ENCODE measurements around the gene LPIN3.

Gene LPIN3

GRCh38 chr20:41320976-41321375 is 19.6 kb upstream of the LPIN3 start:
- no peak for DNase-seq

GRCh38 chr20:41327178-41327577 is 13.4 kb upstream of the LPIN3 start:
- DNase-seq = no peak

GRCh38 chr20:41329435-41330342 is 10.9 kb upstream of the LPIN3 start:
- DNase-seq = no peak

- no peak for DNase-seq
These were observed 10.3 kb upstream of the LPIN3 start for GRCh38 chr20:41330343-41330720.

GRCh38 chr20:41330941-41331340 is 9.7 kb upstream of the LPIN3 start:
- DNase-seq = no peak

GRCh38 chr20:41331731-41332130 is 8.9 kb upstream of the LPIN3 start:
- no peak for DNase-seq

GRCh38 chr20:41334036-41334435 is 6.6 kb upstream of the LPIN3 start:
- no peak for DNase-seq

- DNase-seq = no peak
These were observed 5.9 kb upstream of the LPIN3 start for GRCh38 chr20:41334443-41335421.

- DNase-seq = no peak
These were observed 5.0 kb upstream of the LPIN3 start for GRCh38 chr20:41335591-41335990.

GRCh38 chr20:41336711-41337492 is 3.7 kb upstream of the LPIN3 start:
- DNase-seq = no peak

- DNase-seq = peak; percentile 77
These were observed 679 bp upstream of the LPIN3 start for GRCh38 chr20:41339957-41340326.

GRCh38 chr20:41342474-41343464 is 2.1 kb downstream of the LPIN3 start:
- DNase-seq = no peak

- no peak for DNase-seq
These were observed 3.9 kb downstream of the LPIN3 start for GRCh38 chr20:41344477-41344876.

GRCh38 chr20:41344938-41345728 is 4.5 kb downstream of the LPIN3 start:
- DNase-seq = no peak

GRCh38 chr20:41345729-41346067 is 5.1 kb downstream of the LPIN3 start:
- DNase-seq = no peak

- DNase-seq = no peak
These were observed 7.2 kb downstream of the LPIN3 start for GRCh38 chr20:41347523-41348429.

GRCh38 chr20:41348430-41349172 is 8.0 kb downstream of the LPIN3 start:
- DNase-seq = no peak

- no peak for DNase-seq
These were observed 8.6 kb downstream of the LPIN3 start for GRCh38 chr20:41349266-41349665.

GRCh38 chr20:41349943-41350342 is 9.3 kb downstream of the LPIN3 start:
- no peak for DNase-seq

Measured in NCI-H774 (cell line).